Measurements from ENCODE around the gene IGSF9B.

Gene IGSF9B

GRCh38 chr11:133917921-133918607, 38.7 kb downstream of the IGSF9B start:
- no peak for DNase-seq

DNA sequence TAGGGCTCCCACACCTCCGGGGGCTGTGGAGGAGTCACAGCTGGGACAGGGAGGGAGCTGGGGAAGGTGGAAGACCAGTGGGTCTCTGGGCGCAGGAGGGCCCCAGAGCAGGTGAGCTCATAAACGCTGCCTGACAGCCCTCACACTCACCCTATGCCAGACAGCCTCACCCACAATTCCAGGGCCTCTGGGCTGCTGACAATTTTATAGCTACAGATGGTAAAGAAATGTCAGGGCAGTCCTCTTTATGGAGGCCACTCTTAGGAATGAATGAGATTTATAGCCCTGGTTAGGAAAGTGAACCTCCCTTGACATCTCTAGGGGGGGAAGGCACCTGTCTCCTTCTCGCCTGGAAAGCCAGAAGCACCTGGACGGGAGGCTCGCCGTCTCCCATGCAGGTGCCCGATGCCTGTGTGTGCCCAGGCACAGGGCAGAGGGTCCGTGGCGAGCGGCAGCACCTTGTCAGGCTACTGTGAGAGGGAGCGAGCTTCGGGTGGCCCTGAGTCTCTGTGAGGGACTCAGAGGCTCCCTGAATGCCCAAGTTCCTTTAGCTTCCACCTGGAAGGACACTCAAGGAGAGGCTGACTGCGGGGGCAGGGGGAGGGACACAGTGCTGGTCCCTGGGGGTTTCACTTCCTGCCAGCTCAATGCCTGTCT, 39.9 kb downstream of the IGSF9B start:
- DNase-seq: no peak

- no peak for DNase-seq
These were observed 43.0 kb downstream of the IGSF9B start for GRCh38 chr11:133913761-133914160.

DNA sequence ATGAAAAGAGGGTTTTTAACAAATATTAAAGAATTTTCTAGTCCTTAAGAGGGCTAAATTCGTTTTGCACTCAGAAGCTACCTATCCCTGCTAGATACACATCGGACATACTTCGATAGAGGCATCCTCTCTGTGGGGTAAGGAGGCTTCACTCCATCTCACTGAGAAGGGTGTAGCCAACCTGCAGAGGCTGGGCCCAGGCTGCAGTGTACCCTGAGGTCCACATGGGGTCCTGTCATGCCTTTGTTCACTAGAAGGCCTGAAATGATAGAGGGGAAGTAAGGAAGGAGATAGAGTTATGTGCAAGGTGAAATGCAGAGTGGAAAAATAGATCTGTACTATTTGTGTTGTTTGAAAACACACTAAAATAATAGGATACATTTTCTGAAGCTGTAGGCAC, 45.6 kb downstream of the IGSF9B start:
- DNase-seq: no peak

- no peak for DNase-seq
These were observed 46.7 kb downstream of the IGSF9B start for GRCh38 chr11:133910101-133910500.

DNA sequence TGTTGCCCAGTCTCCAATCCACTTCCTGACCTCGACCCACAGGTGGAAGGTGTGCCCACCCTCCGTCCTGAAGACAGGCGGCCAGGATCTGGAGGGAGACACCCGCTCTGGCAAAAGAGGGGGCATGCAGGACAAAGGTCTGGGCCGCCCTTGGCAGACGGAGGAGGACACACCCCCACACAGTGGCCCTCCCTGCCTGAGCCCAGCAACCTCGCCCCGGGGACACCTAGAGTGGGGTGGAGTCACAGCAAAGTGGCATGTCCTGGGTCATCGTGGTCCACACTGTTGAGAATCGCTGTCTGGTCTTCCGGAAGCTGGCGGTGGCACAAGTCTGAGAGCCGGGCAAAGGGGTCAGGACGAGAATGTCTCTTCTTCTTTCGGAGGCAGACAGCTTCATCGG, 47.9 kb downstream of the IGSF9B start:
- no peak for DNase-seq

DNA sequence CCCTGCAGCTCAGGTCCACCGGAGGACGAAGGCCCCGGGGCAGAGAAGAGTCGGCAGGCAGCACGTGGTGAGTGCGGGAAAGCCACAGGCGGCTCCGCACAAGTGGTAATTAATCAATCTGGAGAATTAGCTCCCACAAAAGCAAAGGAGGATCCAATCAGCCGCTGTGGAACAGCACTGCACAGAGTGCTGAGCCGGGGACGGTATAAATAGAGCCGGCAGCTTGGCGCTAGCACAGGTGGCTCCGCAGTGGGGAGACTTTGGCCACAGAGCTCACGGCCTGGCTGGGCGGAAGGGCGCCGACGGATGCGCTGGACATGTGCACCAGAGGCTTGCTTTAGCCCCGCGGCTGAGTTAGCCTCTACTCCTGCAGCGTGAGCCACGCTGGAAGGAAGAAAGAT, 48.9 kb downstream of the IGSF9B start:
- no peak for DNase-seq

DNA sequence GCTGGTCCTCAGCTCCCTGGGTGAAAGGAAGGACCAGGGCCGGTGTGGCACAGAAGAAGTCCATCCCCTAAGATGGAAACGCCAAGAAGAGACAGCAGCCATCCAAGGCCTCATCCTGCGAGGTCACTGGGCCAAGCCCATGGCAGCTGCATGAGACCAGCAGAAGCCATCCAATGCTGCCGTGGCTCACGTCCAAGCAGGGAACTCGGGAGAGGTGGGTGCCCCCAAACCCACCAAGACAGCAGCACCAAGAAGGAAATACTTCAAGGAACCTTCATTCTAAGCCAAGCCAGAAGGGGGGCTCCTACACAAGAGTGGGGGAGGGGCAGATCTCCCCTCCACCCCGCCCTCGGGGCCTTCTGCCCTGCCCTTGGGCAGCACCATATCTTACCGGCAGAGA, 49.6 kb downstream of the IGSF9B start:
- DNase-seq: no peak

DNA sequence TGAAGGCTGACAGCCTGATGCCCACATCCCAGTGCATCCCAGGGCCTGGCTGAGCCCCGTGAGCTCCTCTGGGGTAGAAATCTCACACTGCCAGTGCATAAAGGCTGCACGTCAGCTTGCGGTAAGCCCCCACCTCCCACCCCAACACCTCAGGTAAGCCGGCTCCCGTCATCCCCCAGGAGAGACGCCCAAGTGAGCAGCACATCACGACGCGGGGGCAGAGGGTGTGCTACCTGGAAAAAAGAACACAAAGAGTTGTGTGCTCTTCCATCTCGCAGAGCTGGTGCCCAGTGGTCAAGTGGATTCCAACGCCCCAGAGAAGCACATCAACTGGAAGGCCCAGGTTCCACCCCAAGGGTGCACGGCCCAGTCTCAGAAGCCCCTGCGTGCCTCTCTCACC, 50.0 kb downstream of the IGSF9B start:
- no peak for DNase-seq

DNA sequence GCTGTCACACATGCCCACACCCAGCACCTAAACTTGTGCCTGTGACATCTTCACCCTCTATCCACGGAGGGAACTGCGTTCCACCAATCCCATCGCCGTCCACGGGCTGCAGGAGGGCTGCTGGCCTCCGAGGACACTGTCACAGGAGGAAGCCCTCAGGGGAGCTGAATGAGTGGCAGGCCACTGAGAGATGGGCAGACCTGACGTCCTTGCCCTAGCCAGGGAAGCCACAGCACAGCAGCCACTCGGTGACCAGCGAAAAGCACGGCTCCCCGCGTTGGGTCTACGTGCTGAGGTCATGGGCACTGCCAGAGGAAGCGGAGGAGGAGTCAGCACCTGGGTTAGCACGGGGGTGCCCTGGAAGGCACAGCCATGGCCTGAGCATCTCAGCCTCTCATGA, 50.5 kb downstream of the IGSF9B start:
- DNase-seq: no peak

- DNase-seq: no peak
These were observed 51.1 kb downstream of the IGSF9B start for GRCh38 chr11:133905677-133906156.

DNA sequence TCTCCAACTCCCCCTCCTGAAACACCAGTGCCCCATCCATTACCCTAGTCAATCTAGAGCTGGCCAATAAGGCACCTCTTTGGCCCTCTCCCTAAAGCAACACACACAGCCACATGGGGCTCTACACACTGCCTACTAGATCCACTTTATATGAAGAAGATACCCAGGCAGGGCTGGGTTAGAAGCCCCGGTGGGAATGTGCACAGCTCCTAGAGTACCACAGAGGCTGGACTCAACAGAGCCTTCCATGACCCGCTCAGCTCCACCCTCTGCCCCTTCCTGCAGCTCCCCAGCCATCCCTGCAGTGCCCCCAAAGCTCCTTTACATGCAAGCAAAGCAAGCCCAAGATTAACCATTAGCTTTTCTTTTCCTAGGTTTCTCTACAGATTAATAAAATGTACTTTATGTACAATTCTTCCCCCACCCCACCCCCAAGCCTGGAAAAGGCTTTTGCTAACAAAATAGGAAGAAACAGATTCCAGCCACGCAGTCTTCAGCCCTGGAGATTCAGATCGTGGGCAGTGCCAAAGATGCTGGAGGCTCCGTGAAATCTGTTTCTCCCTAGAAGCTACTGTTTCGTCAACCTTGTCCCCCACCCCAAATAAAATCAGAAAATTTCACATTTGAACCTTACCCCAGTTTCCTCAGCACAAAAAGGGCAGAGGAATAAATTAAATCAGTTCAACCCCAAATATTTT, 51.8 kb downstream of the IGSF9B start:
- DNase-seq: no peak

DNA sequence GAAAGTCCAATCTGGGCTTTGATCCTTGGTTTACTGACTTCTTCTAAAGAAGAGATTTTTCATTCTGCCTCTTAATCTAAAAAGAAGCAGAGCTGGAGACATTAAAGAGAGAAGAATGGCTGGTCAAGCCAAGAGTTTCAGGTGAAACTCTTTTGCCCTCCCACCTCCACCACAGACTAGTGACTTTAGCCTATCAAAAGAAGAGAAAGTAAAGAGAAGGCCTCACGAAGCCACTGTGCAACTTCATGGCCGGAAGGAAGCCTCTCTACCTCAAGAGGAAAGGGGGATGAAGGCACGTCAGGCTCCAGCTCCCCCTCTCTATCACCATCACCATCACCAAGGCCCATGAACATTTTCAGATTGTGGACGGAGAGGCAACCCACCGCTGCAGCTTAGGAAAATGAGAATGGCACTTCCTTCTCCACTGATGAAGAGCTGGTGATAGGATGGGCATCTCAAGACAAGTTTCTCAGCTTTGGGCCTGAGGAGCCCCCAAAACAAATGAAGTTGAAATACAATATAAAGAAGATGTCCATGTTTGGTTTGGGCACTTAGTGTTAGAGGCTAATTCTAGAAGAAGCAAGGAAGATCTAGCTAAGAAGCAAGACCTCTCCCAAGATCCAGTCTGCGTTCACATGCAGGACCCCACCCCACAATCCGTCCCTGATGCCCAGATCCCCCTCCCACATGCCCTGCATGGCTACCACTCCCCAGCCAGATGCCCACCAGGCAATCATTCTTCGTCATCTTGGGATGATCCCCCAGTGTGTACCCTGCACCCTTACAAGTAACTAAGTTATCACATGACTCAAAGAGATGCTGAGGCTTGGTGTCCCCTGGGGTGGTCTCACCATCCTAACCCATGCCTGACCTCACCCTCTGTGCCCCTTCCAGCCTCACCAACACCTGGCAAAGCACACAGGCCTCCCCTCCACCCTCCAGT, 52.6 kb downstream of the IGSF9B start:
- no peak for DNase-seq

DNA sequence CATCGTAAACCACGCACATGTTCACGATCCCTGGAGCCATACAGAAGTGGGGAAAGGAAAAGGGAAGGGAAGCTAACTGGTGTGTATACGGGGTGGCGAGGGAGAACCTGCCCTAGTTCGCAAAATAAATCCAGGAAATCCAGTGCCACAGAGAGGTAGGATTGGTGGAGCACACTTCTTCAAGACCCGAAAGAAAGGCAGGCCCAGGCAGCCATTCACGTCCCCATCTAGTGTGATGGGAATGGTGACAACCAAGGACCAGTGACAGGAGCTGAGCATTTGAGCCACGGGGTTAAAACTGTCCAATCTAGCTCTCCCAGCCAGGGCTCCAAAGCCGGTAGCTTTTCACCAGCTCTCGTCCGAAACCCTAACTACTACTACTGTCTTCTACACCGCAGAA, 53.7 kb downstream of the IGSF9B start:
- no peak for DNase-seq

GRCh38 chr11:133902506-133902905, 54.3 kb downstream of the IGSF9B start:
- peak in 1 of 2 donors; percentile 6 for DNase-seq

GRCh38 chr11:133901999-133902398, 54.8 kb downstream of the IGSF9B start:
- DNase-seq: peak in 1 of 2 donors; percentile 12

- DNase-seq: no peak
These were observed 55.5 kb downstream of the IGSF9B start for GRCh38 chr11:133901316-133901715.

GRCh38 chr11:133900176-133901105, 56.3 kb downstream of the IGSF9B start:
- no peak for DNase-seq

DNA sequence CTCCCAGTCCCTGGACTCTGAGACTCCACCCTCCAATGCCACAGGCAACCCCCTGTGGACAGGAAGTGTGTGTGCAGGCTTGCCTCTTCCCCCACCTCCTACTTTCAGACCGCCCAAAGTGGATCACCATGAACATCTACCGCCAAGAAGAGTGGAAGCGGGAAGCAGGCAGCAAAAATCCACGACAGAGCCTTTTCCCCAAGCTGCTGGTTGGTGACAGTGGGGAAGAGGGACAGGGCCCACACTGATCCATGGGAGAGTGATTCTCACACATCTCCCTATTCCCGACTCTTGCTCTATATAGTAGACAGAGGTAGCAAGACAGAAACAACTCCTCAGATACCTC, 58.0 kb downstream of the IGSF9B start:
- no peak for DNase-seq

DNA sequence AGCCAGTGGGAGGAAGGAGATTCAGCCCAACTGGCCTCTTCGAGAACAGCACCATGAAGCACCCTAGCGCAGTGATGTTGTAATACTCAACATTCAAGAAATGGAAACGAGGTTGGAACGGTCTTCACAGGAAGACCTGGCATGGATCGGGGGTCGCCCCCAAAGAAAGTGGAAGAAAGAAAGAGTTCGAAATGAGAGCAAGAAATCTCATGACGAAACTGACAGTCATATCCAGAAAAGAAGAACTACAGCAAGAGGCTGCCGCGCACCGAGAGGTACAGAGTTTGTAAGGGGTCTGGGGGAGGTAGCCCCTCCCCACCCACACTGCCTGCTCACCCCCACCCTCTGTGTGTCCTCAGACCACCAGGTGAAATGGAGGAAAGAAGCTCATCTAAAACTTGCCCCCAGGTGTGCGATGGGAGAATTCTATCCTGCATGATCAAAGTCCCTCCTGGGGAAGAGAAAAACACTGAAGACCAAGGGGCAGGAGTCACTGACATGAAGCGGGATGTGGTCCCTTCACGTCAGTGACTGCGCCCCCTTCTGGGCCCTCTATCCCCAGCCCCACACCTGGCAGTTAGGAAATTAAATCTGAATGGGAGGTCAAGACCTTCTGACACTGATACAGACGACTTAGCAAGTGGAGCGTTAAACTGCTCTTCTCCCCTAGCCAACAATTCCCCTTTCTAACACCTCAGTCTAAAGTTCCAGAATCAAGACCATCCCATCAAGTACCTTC, 58.6 kb downstream of the IGSF9B start:
- DNase-seq: no peak

GRCh38 chr11:133897331-133897650, 59.5 kb downstream of the IGSF9B start:
- DNase-seq: no peak
